K562 (cell line): ENCODE measurements around the gene CRK. TPM values are rescaled to one million over a fixed set of nuclear protein-coding genes. Genes with fewer than 3 reads are reported as not detected.

Experiments
- ATAC-seq: fragments of 200-7000 bp; cut with Tn5 transposase; 3 replicates; pipeline ENCODE4 v1.9.1; 2020; ENCODE audit warnings: moderate library complexity
- BruUV-seq: library from RNA; stranded (reverse); fragments of 400-500 nt; replicated peaks from 2 replicates; lab custom pipeline; 2021; lab: Mats Ljungman, UMichigan
- CTCF ChIA-PET: fragments of 300-600 bp; formaldehyde crosslinking; extraction: SDS; loops from one replicate; lab custom pipeline; 2021; ENCODE audit warnings: low intra/inter-chr PET ratio; lab: Yijun Ruan, JAX
- POLR2A ChIA-PET: fragments of 300-600, 350-650 bp; sonication (Branson Sonifier 250); formaldehyde crosslinking; extraction: SDS; loops from one replicate; lab custom pipeline; 2021; ENCODE audit warnings: antibody characterized with exemption, inconsistent platforms; lab: Yijun Ruan, JAX
- DNase-seq, 4 experiments: peaks; one replicate each; pipeline versions ENCODE4 v3.0.0 to v3.0.0-alpha.2; 2011 to 2018; ENCODE audit warnings: low spot score in 3 of 4, mixed read lengths in 3 of 4; ENCODE audit errors: extremely low read depth in 1 of 4
- FAIRE-seq: peaks from 2 replicates; lab custom pipeline; 2011; peaks lifted over from hg19 to GRCh38; lab: Jason Lieb, UNC
- H2AFZ ChIP-seq: 2 replicates; pipeline ENCODE4 v1.6.0; 2011; ENCODE audit warnings: low read depth, low read length, control low read depth, inconsistent platforms
- H3K27ac ChIP-seq: fragments of 200-600 bp; 3 replicates; pipeline ENCODE4 v1.8.0; 2011; ENCODE audit warnings: low read depth, mild to moderate bottlenecking, control low read depth, inconsistent platforms, low read length, moderate library complexity, mixed read lengths; ENCODE audit errors: extremely low read depth
- H3K27me3 ChIP-seq, 2 experiments: fragments of 300-600 bp in 1 of 2; 2 replicates in 1 of 2; 3 replicates in 1 of 2; pipeline versions ENCODE4 v1.6.0 to v1.8.0; 2011; ENCODE audit warnings: inconsistent platforms in 2 of 2, low read length in 2 of 2, mild to moderate bottlenecking in 1 of 2, mixed read lengths in 1 of 2, moderate library complexity in 1 of 2; ENCODE audit not compliant: control insufficient read depth in 2 of 2, insufficient read depth in 2 of 2
- H3K36me3 ChIP-seq: fragments of 300-600 bp; 3 replicates; pipeline ENCODE4 v1.8.0; 2011; ENCODE audit warnings: mild to moderate bottlenecking, low read length, inconsistent platforms; ENCODE audit not compliant: control insufficient read depth, insufficient read depth
- H3K4me1 ChIP-seq, 2 experiments: fragments of 200-600 bp in 1 of 2; replicated peaks in 1 of 2; 2 replicates in 1 of 2; 3 replicates in 1 of 2; pipeline versions ENCODE4 v1.5.1 to v1.8.0; 2011; ENCODE audit warnings: inconsistent platforms in 2 of 2, low read length in 2 of 2, mild to moderate bottlenecking in 1 of 2, mixed read lengths in 1 of 2, moderate library complexity in 1 of 2; ENCODE audit not compliant: control insufficient read depth in 2 of 2, insufficient read depth in 2 of 2
- H3K4me2 ChIP-seq: 2 replicates; pipeline ENCODE4 v1.6.1; 2011; ENCODE audit warnings: low read length, control low read depth, inconsistent platforms, mixed read lengths; ENCODE audit not compliant: insufficient read depth
- H3K4me3 ChIP-seq: fragments of 200-600 bp; sonication (generic), shearing (Covaris generic); 2 replicates; pipeline ENCODE4 v1.5.1; 2016; ENCODE audit warnings: control low read depth, inconsistent platforms
- H3K79me2 ChIP-seq: fragments of 200-600 bp; 3 replicates; pipeline ENCODE4 v1.8.0; 2011; ENCODE audit warnings: low read length, inconsistent platforms; ENCODE audit not compliant: control insufficient read depth, insufficient read depth
- H3K9ac ChIP-seq, 2 experiments: 2 replicates each; pipeline versions ENCODE4 v1.6.0 to v1.6.1; 2011; ENCODE audit warnings: low read depth in 2 of 2, low read length in 2 of 2, control low read depth in 1 of 2, inconsistent platforms in 1 of 2, mild to moderate bottlenecking in 1 of 2, mixed read lengths in 1 of 2; ENCODE audit not compliant: insufficient read depth in 1 of 2
- H3K9me1 ChIP-seq: one replicate; pipeline ENCODE4 v1.6.0; 2011; ENCODE audit warnings: inconsistent platforms, mild to moderate bottlenecking, low read length, moderate library complexity; ENCODE audit not compliant: control insufficient read depth, insufficient read depth
- H3K9me3 ChIP-seq: replicated peaks from 2 replicates; pipeline ENCODE4 v1.5.1; 2011; ENCODE audit warnings: low read depth, low read length, inconsistent platforms; ENCODE audit not compliant: control insufficient read depth, insufficient read depth
- H4K20me1 ChIP-seq: replicated peaks from 2 replicates; pipeline ENCODE4 v1.6.1; 2011; ENCODE audit warnings: low read length, inconsistent platforms, mixed read lengths; ENCODE audit not compliant: control insufficient read depth, insufficient read depth
- BRCA1 ChIP-seq, 2 experiments: fragments of 450-650 bp in 1 of 2; sonication (generic) in 1 of 2; formaldehyde crosslinking in 1 of 2; IDR thresholded peaks; 2 replicates each; pipeline versions ENCODE4 v1.5.0 to v1.6.1; 2017 to 2020; ENCODE audit warnings: mild to moderate bottlenecking in 1 of 2, missing genetic modification reagents in 1 of 2
- BRF2 ChIP-seq: IDR thresholded peaks from 3 replicates; pipeline ENCODE4 v1.6.1; 2011; ENCODE audit warnings: borderline replicate concordance, mild to moderate bottlenecking; ENCODE audit not compliant: insufficient read length, insufficient read depth
- EWSR1 ChIP-seq: fragments of 450-650 bp; IDR thresholded peaks from 2 replicates; pipeline ENCODE4 v1.6.1; 2018; ENCODE audit warnings: borderline replicate concordance, mild to moderate bottlenecking, low read depth, moderate library complexity; ENCODE audit not compliant: partially characterized antibody
- FOXA3 ChIP-seq, 2 experiments: fragments of 450-650 bp in 1 of 2; sonication (generic) in 1 of 2; formaldehyde crosslinking; IDR thresholded peaks in 1 of 2; conservative IDR thresholded peaks in 1 of 2; 2 replicates each; pipeline versions ENCODE4 v1.4.0 to v1.8.0; 2020 to 2022; ENCODE audit warnings: mild to moderate bottlenecking in 2 of 2, missing genetic modification reagents in 1 of 2
- MAFF ChIP-seq: IDR thresholded peaks from 2 replicates; pipeline ENCODE4 v1.6.1; 2012; ENCODE audit warnings: low read length, improper control_type of control experiment
- MYC ChIP-seq, 2 experiments: fragments of 250-450 bp in 1 of 2; sonication (Bioruptor Pico) in 1 of 2; IDR thresholded peaks; 2 replicates each; pipeline versions ENCODE4 v1.5.1 to v1.6.1; 2012 to 2021; ENCODE audit warnings: low read depth in 2 of 2, borderline replicate concordance in 1 of 2, improper control_type of control experiment in 1 of 2, low read length in 1 of 2, mild to moderate bottlenecking in 1 of 2, moderate library complexity in 1 of 2
- NCOA2 ChIP-seq, 2 experiments: fragments of 450-650 bp; IDR thresholded peaks; 2 replicates each; pipeline ENCODE4 v1.6.1; 2018; ENCODE audit warnings: mild to moderate bottlenecking in 2 of 2, moderate library complexity in 1 of 2; ENCODE audit not compliant: partially characterized antibody in 2 of 2
- NFE2L1 ChIP-seq: fragments of 450-650 bp; IDR thresholded peaks from 2 replicates; pipeline ENCODE4 v1.6.1; 2016; ENCODE audit warnings: missing genetic modification characterization, low read depth, mild to moderate bottlenecking, missing compliant biosample characterization, moderate library complexity, borderline replicate concordance
- PHF20 ChIP-seq: fragments of 450-650 bp; IDR thresholded peaks from 2 replicates; pipeline ENCODE4 v1.6.1; 2018; ENCODE audit not compliant: partially characterized antibody
- RERE ChIP-seq: sonication (generic); formaldehyde crosslinking; IDR thresholded peaks from 2 replicates; pipeline ENCODE4 v1.8.0; 2023; ENCODE audit warnings: missing genetic modification reagents, mild to moderate bottlenecking, borderline replicate concordance
- SIN3B ChIP-seq: fragments of 450-650 bp; IDR thresholded peaks from 2 replicates; pipeline ENCODE4 v1.6.1; 2017; ENCODE audit warnings: low read depth, mild to moderate bottlenecking, moderate library complexity
- ZNF316 ChIP-seq: fragments of 450-650 bp; IDR thresholded peaks from 2 replicates; pipeline ENCODE4 v1.6.1; 2016
- ZNF79 ChIP-seq: fragments of 250-450 bp; sonication (Bioruptor Pico); IDR thresholded peaks from 2 replicates; pipeline ENCODE4 v1.4.0; 2020; ENCODE audit warnings: low read depth, mild to moderate bottlenecking, moderate library complexity
- WGBS: fragments of 100-300 bp; shearing (Covaris generic); methylation state at CpG from one replicate; pipeline ENCODE4 v1.1.6; 2016; ENCODE audit warnings: low coverage, mixed read lengths; ENCODE audit not compliant: insufficient coverage; ENCODE audit errors: missing lambda C conversion rate; 5-methylcytosine and 5-hydroxymethylcytosine counted together
- in situ Hi-C: fragments of 300-500 bp; cut with MboI; formaldehyde crosslinking; loops from 4 replicates; pipeline ENCODE4 v1.15.0; 2018; ENCODE audit warnings: inconsistent platforms, mixed read lengths
- intact Hi-C: fragments of 100-400 bp; cut with micrococcal nuclease; formaldehyde crosslinking; loops from 2 replicates; pipeline ENCODE4 v1.14.2; 2022
- polyA plus RNA-seq, 8 experiments: library from polyadenylated mRNA; depleted of rRNA in 4 of 8; stranded (reverse) in 5 of 8; unstranded in 3 of 8; fragments of >200 nt; fragmentation: Nextera tagmentation in 2 of 8; fragmentation: Illumina TruSeq in 1 of 8; extraction: Ambion mirVana in 2 of 8; extraction: Trizol in 1 of 8; gene quantifications; 2 replicates each; pipeline versions ENCODE4 v1.2.1 to v1.2.3, GENCODE V29; 2011 to 2014; ENCODE audit warnings: inconsistent platforms in 1 of 8, missing spikeins in 1 of 8
- total RNA-seq, 7 experiments: library from RNA; depleted of rRNA in 6 of 7; stranded (reverse); fragments of >200 nt in 6 of 7; fragmentation: Illumina TruSeq in 2 of 7; extraction: Trizol in 2 of 7; gene quantifications; 2 replicates each; pipeline versions ENCODE4 v1.2.1 to v1.2.3, GENCODE V29; 2011 to 2021; ENCODE audit warnings: low replicate concordance in 1 of 7

CRK gene
- total and polyA plus RNA-seq, 9 of the 15 experiments (the other 6 are each of a cell fraction or from before 2014, with no cell fraction given): 13.1 to 40.2 (median 26.1) TPM

GRCh38 chr17:1440921-1441320 lies 15.1 kb downstream of the CRK start (continued):
- no peak for TF ChIP-seq RERE (CRISPR knock-in tag)

- H3K36me3 ChIP-seq: peaks cover 40% of the 10 kb centered on the region
- H4K20me1 ChIP-seq: no peaks in the 10 kb centered on the region
- CTCF ChIA-PET: no interaction called here
- peak overlapping the region in 1 of 2 experiments; percentile 26; a peak in 1 of 4 replicates for H3K9ac ChIP-seq
- peaks cover 0 to 6% of the 10 kb centered on the region in 2 experiments; a peak in 3 of 5 replicates for H3K4me1 ChIP-seq
- intact Hi-C loops (no loop called here), in situ Hi-C loops (no loop called here)
- no peak overlapping the region for H3K4me2 ChIP-seq
- FAIRE-seq: peak; percentile 65
- peaks cover 61% of the 10 kb centered on the region for H3K79me2 ChIP-seq
- POLR2A ChIA-PET: interaction anchor here (0.6 to 2.5 kb wide), 6 partner anchors 12 to 76 kb away, joined by 3 to 10 read pairs (median 4); partner anchors contain the start of gene CRK
- peak in 1 of 4 experiments; percentile 56 for DNase-seq
- no peak overlapping the region for H3K4me3 ChIP-seq
- H3K9me3 ChIP-seq: no peaks in the 10 kb centered on the region
- BruUV-seq: no TSS peak
- H3K27me3 ChIP-seq: no peaks in the 10 kb centered on the region
- WGBS: 23% methylated on average over 11 of the region's 11 CpGs
- peak; percentile 80 for ATAC-seq
- H3K9me1 ChIP-seq: no peaks in the 10 kb centered on the region
- H2AFZ ChIP-seq: no peak overlapping the region
- peak overlapping the region; percentile 42; the same call in 1 of the 3 replicates for H3K27ac ChIP-seq
- TF ChIP-seq SIN3B (no peak), NCOA2 (IDR thresholded peaks at IDR 0.05; ENCODE audit: partially characterized antibody in 2 of 2) (no peak), ZNF79 (CRISPR knock-in tag) (no peak), NFE2L1 (tag) (peak; percentile 60; the same call in 1 of the 2 replicates), PHF20 (no peak), EWSR1 (no peak), ZNF316 (peak; percentile 90), BRF2 (no peak), MAFF (peak; percentile 69), FOXA3 (CRISPR knock-in tag; conservative IDR thresholded peaks at IDR 0.05 in 1 of 2, IDR thresholded peaks at IDR 0.05 in 1 of 2) (no peak), MYC (IDR thresholded peaks at IDR 0.05; ENCODE audit: low read depth, low read length) (no peak), MYC (CRISPR knock-in tag; IDR thresholded peaks at IDR 0.05; ENCODE audit: borderline replicate concordance, low read depth) (no peak), BRCA1 (IDR thresholded peaks at IDR 0.05) (no peak), BRCA1 (CRISPR knock-in tag; IDR thresholded peaks at IDR 0.05) (no peak)
Observed at GRCh38 chr17:1438593-1439083, 17.4 kb downstream of the CRK start.
